SIG-M5 treated with dmso at 0.1 percent for 504 hours (cell line): ENCODE measurements around the gene PCAT7.
"Not testable (repeated sequence)": the region's sequence is repeated elsewhere in the genome, so short reads cannot be mapped to it uniquely, and the experiment has no call there.

Experiments
- DNase-seq: peaks from one replicate; lab custom pipeline; 2025; ENCODE audit not compliant: unreplicated experiment; lab: John Stamatoyannopoulos, UW

The PCAT7 gene

DNA sequence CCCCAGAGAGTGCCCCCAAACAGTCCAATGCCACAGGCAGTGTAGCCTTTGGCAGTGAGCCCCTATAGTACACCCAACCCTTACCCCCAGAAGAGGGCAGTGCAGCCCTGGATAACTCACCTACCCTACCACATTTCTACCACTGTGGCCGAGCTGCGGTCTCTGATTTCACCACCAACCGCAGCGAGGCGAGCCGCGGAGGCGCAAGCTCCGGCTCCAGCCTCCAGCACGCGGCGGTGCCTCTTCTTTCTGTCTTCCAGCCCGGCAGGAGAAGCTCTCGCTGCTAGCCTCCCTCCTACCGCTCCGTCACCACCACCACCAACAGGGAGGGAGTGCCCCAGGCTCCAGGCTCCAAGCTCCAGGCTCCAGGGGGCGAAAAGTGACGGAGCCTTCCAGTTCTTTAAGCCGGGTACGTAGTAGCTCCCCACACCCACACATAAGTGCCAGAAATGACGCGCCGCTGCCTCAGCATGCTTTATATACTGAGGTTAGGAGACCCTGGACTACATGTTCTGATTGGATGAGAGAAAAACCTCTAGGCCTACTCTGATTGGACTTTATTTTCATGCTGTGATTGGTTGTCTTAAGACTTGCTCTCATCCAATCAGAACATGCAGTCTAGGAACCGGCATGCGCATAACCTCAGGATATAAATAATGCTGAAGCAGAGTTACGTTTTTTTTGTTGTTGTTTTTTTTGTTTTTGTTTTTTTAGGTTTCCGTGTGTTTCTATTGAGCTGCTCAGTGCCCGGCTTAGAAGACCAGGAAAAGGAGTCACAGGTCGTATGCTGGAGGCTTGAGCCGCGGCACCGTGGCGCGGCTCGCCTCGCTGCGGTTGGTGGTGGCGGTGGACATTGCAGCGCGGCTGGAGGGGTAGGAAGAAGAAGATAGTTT is at the start of gene PCAT7:
TSS of gene PCAT7 (plus strand) at position 645 of the 893 bp plus-strand sequence.
- DNase-seq, result peak; percentile 69

DNA sequence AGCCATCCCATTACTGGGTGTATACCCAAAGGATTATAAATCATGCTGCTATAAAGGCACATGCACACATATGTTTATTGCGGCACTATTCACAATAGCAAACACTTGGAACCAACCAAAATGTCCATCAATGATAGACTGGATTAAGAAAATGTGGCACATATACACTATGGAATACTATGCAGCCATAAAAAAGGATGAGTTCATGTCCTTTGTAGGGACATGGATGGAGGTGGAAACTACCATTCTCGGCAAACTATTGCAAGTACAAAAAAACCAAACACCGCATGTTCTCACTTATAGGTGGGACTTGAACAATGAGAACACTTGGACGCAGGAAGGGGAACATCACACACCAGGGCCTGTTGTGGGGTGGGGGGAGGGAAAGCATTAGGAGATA is 48.5 kb upstream of the PCAT7 start:
- not testable (repeated sequence) for DNase-seq

DNA sequence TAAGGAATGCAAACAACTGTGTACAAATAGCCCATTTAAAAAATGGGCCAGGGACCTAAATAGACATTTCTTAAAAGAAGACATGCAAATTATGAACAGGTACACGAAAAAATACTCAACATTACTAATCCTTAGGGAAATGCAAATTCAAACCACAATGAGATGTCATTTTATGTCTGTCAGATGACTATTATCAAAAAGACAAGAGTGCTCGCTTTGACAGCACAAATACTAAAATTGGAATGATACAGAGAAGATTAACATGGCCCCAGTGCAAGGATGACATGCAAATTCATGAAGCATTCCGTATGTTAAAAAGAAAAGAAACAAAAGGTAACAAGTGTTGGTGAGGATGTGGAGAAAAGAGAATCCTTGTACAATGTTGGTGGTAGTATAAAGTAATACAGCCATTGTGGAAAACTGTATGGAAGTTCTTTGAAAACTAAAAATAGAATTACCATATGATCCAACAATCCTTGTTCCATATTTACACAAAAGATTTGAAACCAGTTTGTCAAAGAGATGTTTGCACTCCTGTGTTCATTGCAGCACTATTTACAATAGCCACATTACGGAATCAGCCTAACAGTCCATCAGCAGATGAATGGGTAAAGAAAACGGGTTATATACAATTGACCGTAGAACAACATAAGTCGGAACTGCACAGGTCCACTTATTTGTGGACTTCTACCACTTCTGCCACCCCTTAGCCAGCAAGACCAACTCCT is 47.2 kb upstream of the PCAT7 start:
- peak; percentile 19 for DNase-seq

DNA sequence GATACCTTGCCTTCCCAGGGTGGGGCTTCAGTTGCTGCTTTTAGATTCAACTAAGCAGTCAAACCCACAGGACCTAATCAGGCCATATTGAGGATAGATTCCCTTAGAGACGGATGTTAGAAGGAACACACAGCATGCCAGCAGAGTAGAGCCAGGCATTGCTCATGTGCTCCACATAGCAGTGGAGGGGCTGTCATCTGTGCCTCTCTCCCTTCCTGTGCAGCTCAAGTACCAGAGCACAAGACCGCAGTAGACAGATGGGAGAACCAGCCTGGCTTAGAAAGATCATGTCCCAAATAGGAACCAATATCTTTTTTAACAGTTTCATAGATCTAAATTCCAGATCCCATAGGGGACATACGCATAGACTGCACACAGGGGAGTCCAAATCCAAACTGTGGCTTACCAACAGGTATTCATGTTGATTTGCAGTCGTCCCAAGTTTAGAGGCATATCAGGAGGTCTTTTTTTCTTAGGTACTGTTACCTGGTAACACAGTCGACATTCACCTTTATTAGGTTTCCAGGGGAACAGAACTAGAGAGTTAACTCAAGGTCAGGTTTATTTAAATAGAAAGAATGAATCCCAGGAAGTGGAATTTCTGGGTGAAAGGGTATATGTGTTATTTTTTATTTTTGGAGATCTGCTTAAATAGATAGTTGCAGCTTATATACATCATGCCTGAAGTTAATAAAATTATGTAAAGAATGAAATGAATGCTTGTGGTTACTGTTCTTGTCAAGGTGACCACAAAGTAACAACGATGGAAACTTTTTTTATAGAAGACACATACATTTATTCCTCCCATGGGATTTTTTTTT is 43.5 kb upstream of the PCAT7 start:
- DNase-seq, result no peak

GRCh38 chr9:94511955-94512265 is 43.0 kb upstream of the PCAT7 start:
- DNase-seq, result no peak

DNA sequence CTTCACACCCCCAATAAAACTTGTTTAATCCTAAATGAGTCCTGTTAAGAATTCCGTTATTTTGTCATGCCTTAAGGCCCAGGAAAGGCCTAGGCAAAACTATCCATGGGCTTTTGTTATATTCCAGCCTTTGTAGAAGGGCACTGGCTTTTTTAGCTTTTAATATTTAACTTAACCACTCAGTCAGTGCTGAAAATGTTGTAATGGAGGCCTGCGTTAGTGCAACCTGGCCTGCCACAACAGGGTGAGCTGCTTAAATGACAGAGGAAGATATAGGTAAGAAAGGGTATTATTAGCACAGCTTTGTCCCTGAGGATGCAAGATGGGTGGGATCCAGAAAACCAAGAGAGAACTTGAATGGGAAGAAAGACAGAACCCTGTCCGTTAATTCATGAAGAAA is 40.2 kb upstream of the PCAT7 start:
- DNase-seq, result no peak

GRCh38 chr9:94517254-94517653 is 37.6 kb upstream of the PCAT7 start:
- DNase-seq, result no peak

DNA sequence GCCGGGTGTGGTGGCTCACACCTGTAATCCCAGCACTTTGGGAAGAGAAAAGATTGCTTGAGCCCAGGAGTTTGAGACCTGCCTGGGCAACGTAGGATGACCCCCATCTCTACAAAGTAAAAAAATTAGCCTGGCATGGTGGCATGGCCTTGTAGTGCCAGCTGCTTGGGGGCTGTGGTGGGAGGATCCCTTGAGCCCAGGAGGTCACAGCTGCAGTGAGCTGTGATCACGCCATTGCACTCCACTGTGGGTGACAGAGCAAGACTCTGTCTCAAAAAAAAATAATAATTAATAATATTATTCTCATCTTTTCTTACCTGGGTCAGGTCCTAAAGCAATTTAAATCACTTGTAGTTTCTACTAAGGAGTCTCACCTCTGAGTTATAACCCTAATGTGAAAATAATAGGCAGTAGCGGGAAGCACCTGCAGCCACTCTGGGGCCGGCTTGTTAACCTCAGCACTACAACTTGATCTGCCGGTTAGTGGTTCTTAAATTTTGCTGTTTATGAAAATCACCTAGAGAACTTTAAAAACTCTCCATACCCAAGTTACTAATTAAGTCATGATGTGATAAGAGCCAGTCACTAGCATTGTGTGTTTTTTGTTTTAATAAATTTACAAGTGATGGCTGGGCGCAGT is 29.4 kb upstream of the PCAT7 start:
- no peak for DNase-seq

GRCh38 chr9:94526271-94526670 is 28.6 kb upstream of the PCAT7 start:
- no peak for DNase-seq

DNA sequence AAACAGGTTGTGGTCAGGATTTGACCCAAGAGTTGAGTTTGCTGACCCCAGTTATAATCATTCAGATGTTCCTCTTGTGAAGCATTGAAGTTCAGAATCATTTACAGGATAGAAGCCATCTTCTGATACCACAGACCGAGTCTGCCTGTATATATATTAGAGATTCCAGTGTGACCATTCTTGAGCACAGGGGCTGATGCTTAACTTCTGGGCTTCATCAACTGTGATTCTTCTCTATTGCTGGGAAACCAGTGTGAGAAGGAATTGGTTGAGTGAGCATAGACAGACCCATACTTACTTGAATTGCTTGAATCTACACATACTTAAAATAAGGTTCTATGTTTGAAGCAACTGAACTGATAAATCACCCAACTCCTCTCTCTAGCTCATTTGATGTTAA is 27.9 kb upstream of the PCAT7 start:
- no peak for DNase-seq

- DNase-seq, result no peak
Observed at GRCh38 chr9:94528886-94529285, 26.0 kb upstream of the PCAT7 start.

- DNase-seq, result no peak
Observed at GRCh38 chr9:94533155-94533554, 21.7 kb upstream of the PCAT7 start.

GRCh38 chr9:94533601-94534000 is 21.3 kb upstream of the PCAT7 start:
- DNase-seq, result no peak

DNA sequence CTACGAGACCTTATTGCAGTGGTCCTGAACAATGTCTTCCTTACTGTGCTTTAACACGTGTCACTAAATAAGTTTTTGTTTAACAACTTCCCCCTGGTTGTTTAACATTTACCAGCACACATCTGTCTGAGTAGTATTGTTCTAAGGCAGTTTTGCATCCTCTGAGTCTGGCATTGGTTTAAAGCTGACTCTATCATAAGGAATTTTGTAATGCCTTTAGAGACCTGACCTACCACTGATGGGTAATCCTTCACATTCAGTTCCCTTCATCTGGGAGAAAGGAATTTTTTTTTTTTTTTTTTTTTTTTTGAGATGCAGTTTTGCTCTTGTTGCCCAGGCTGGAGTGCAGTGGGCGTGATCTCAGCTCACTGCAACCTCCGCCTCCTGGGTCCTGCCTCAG is 20.0 kb upstream of the PCAT7 start:
- no peak for DNase-seq

- no peak for DNase-seq
Observed at GRCh38 chr9:94538908-94539307, 16.0 kb upstream of the PCAT7 start.

GRCh38 chr9:94544335-94544734 is 10.5 kb upstream of the PCAT7 start:
- DNase-seq, result not testable (repeated sequence)

- no peak for DNase-seq
Observed at GRCh38 chr9:94545940-94546339, 8.9 kb upstream of the PCAT7 start.

- DNase-seq, result peak; percentile 28
Observed at GRCh38 chr9:94553029-94553938, 1.6 kb upstream of the PCAT7 start.

DNA sequence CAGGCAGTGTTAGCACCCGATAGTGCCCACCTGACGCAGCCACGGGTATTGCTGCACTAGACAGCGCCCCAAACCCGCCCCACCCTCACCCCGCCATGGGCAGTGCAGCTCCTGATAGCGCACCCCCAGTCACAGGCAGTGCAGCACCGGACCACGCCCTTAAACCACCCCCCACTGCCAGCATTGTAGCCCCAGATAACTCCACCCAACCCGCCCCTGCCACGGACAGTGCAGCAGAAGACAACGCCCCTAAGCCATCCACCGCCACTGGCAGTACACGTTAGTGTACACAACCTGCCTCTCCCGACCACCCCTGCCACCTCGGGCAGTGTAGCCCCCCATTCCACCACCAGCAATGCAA is 825 bp upstream of the PCAT7 start:
- DNase-seq, result no peak

GRCh38 chr9:94557376-94557775 is 2.5 kb downstream of the PCAT7 start:
- no peak for DNase-seq
